ENCODE measurements around the gene TYMP. TPM values are rescaled to one million over a fixed set of nuclear protein-coding genes. Genes with fewer than 3 reads are reported as not detected.
A peak's percentile ranks its signal among the peaks of the same experiment; 100 is the strongest.
"Not testable (repeated sequence)": the region's sequence is repeated elsewhere in the genome, so short reads cannot be mapped to it uniquely, and the experiment has no call there.

The TYMP gene
- total RNA-seq, 1 donor: 20.5 TPM

- DNase-seq (ENCODE audit: low read depth in 2 of 3, low spot score in 2 of 3): no peak
Observed at GRCh38 chr22:50525858-50526107, 4.0 kb downstream of the TYMP start.

GRCh38 chr22:50525104-50525857 lies 4.5 kb downstream of the TYMP start, which contains the start of gene SCO2:
TSS of gene SCO2 (minus strand) at chr22:50525598. CDS start at chr22:50524411, 1,187 bp downstream.
- DNase-seq (ENCODE audit: low read depth in 2 of 3, low spot score in 2 of 3): peak; percentile 96 to 99 (median 98)

GRCh38 chr22:50524676-50525103 lies 5.1 kb downstream of the TYMP start:
- peak in 1 of 3 donors; percentile 8 for DNase-seq (ENCODE audit: low read depth in 2 of 3, low spot score in 2 of 3)

DNA sequence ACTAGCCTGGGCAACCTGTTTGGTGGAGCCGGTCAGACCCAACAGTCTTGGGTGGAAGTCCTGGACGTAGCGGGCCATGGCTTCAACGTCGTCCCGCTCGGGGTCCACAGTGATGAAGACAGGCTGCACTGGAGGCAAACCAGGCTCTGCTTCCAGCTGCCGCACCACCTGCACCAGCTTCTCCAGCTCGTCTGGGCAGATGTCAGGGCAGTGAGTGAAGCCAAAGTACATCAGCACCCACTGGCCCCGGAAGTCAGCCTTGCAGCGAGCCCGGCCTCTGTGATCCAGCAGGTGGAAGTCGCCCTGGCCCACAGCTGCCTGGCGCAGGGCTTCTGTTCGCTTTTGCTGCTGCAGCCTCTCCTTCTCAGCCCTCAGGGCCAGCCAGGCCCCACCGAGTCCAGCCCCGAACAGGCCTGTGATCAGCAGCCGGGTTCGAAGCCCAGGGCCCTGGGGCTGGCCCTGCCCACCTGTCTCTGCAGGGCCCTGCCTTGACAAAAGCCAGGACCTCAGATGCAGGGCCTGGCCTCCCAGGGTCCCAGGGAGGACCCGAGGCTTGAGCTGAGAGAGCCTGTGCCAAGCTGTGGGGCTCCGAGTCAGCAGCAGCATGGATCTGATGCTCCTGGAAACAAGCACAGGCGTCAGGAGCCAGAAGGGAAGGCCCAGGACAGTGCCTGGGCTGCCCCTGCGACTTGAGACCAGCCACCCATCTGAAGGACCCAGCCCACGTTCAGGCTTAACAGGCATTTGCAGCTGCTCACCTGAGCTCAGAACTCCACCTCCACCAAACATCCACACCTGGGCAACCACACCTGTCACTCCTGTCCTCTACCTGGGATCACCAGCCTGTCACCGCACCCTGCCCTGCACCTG lies 5.8 kb downstream of the TYMP start:
- no peak for DNase-seq (ENCODE audit: low read depth in 2 of 3, low spot score in 2 of 3)

DNA sequence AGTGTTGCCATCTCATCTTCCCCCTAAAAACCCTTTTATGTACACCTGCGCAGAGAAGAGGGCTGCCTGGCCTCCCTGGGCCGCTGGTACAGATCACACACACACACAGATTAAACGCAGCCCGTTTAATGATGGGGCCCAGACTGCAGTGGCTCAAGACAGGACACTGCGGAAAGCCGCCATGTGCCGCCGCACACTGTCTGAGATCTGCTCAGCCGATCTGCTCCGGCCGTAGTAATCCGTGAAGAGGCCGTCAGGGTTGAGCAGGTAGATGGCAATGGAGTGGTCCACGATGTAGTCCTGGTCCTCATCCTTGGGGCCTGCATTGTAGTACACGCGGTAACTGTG lies 6.4 kb downstream of the TYMP start:
- DNase-seq (ENCODE audit: low read depth in 2 of 3, low spot score in 2 of 3): no peak

DNA sequence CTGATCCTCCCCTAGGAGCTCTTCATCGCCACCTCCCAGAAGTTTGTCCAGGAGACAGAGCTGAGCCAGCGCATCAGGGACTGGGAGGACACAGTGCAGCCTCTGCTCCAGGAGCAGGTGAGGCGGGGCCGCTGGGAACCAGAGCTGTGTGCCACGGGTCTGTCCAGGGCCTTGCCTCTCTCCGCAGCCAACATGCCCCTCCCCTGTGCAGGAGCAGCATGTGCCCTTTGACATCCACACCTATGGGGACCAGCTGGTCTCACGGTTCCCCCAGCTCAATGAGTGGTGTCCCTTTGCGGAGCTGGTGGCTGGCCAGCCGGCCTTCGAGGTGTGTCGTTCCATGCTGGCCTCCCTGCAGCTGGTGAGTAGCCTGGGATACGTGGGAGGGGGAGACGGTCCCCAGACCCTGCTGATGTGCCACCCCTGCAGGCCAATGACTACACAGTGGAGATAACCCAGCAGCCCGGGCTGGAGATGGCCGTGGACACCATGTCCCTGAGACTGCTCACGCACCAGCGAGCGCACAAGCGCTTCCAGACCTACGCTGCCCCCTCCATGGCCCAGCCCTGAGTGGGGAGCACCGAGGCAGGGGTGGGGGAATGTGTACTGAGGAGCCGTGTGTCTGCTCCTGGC lies 6.9 kb downstream of the TYMP start:
- DNase-seq (ENCODE audit: low read depth in 2 of 3, low spot score in 2 of 3): no peak

- no peak for DNase-seq (ENCODE audit: low read depth in 2 of 3, low spot score in 2 of 3)
Observed at GRCh38 chr22:50522208-50522805, 7.5 kb downstream of the TYMP start.

GRCh38 chr22:50521710-50522109 lies 8.1 kb downstream of the TYMP start:
- DNase-seq (ENCODE audit: low read depth in 2 of 3, low spot score in 2 of 3): no peak

DNA sequence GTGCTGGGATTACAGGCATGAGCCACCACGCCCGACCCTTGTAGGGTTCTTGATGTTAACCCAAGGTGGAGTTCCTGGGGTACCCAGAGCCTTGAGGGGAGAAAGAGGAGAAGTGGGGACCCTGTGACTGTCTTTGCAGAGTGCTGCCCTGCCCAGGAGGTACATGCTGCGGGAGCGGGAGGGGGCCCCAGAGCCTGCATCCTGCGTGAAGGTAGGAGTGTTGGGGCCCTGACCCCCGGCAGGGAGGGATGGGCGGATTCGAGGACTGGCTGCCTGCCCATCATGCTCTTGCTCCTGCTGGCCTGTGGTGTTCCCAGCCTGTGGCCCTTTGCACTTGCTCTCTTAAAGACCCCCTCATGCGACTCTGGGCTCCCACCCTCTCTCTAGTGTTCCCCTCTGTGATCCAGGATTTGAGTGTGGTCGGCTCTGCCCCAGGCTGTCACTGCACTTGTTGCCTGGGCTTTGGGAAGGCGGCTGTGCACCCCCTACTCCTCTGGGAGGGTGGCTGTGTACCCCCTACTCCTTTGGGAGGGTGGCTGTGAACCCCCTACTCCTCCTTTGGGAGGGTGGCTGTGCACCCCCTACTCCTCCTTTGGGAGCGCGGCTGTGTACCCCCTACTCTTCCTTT lies 8.9 kb downstream of the TYMP start:
- DNase-seq (ENCODE audit: low read depth in 2 of 3, low spot score in 2 of 3): no peak

DNA sequence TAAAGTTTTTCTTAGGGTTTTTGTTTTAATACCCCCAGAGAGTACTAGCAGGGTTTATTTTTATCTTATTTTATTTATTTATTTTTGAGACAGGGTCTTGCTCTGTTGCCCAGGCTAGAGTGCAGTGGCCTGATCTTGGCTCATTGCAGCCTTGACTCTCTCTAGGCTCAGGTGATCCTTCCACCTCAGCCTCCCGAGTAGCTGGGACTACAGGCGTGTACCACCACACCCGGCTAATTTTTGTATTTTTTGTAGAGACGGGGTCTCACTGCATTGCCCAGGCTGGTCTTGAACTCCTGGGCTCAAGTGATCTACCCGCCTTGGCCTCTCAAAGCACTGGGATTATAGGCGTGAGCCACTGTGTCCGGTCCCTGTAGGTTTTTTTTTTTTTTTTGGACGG lies 9.6 kb downstream of the TYMP start:
- not testable (repeated sequence) for DNase-seq (ENCODE audit: low read depth in 2 of 3, low spot score in 2 of 3)

- DNase-seq (ENCODE audit: low read depth in 2 of 3, low spot score in 2 of 3): no peak
Observed at GRCh38 chr22:50519151-50519550, 10.7 kb downstream of the TYMP start.

DNA sequence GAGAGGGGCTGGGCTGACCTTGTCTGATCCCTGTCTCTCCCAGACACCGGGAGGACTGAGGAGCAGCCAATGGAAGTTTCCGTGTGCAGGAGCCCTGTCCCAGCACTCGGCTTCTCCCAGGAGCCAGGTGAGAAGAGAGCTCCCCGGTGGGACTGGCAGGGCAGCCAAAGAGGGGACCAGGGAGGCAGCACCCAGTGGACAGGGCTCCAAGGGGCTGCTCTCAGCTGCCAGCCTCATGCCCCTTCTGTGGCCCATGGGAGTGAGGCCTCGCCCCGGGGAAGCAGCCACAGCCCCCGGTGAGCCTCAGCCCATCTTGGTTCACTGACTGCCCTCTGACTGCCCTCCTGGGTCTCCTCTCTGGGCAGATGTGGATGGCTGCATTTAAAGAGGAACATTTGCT lies 11.2 kb downstream of the TYMP start:
- DNase-seq (ENCODE audit: low read depth in 2 of 3, low spot score in 2 of 3): no peak

DNA sequence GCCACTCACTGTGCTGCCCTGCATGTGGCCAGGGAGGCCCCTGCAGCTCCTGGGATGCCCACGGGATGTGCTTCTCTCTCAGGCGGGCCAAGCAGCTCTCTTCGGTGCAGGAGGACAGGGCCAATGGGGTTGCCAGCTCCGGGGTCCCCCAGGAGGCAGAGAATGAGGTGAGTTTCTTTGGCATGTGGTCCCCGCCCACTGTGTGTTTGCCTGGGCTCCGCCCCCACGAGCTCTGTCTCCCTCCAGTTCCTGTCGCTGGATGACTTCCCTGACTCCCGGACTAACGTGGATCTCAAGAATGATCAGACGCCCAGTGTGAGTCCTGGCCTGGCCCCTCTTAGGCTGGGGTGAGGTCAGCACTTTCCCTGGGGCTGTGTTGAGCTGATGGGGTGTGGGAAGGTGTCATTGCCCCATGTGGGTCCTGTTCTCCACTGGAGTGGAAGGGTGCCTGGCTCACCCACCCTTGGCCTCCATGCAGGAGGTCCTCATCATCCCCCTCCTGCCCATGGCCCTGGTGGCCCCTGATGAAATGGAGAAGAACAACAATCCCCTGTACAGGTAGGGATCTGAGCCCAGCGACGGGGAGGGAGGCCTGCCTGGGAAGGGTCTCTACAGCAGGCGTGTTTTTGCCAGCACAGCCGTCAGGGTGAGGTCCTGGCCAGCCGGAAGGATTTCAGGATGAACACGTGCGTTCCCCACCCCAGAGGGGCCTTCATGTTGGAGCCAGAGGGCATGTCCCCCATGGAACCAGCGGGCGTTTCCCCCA lies 12.1 kb downstream of the TYMP start:
- no peak for DNase-seq (ENCODE audit: low read depth in 2 of 3, low spot score in 2 of 3)

GRCh38 chr22:50516891-50517290 lies 12.9 kb downstream of the TYMP start:
- no peak for DNase-seq (ENCODE audit: low read depth in 2 of 3, low spot score in 2 of 3)

DNA sequence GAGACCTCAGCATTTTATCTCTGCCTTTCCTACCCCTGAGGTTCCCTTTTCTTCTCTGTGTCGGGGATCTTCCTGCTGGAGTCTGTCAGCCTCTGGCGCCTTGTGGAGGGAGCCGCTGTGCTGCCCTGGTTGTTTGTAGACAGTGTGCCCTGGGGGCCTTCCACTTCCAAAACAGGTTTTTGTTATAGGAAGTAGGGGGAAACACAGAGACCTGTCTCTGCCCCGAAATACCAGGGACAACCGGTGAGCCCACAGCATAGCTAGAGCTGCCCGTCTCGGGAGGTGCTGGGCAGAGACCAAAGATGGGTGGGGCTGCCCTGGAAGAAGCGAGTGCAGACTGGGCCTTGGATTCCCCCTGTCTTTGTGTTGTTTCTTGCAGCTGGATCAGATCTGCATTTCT lies 13.7 kb downstream of the TYMP start:
- DNase-seq (ENCODE audit: low read depth in 2 of 3, low spot score in 2 of 3): no peak

- no peak for DNase-seq (ENCODE audit: low read depth in 2 of 3, low spot score in 2 of 3)
Observed at GRCh38 chr22:50513175-50513574, 16.6 kb downstream of the TYMP start.

GRCh38 chr22:50508897-50509296 lies 20.9 kb downstream of the TYMP start:
- no peak for DNase-seq (ENCODE audit: low read depth in 2 of 3, low spot score in 2 of 3)

- peak; percentile 98 to 99 (median 99) for DNase-seq (ENCODE audit: low read depth in 2 of 3, low spot score in 2 of 3)
Observed at GRCh38 chr22:50507991-50508884, 21.6 kb downstream of the TYMP start, which contains the start of gene NCAPH2. TSS of gene NCAPH2 (plus strand) at chr22:50508224. CDS start at chr22:50508338, 114 bp downstream.

DNA sequence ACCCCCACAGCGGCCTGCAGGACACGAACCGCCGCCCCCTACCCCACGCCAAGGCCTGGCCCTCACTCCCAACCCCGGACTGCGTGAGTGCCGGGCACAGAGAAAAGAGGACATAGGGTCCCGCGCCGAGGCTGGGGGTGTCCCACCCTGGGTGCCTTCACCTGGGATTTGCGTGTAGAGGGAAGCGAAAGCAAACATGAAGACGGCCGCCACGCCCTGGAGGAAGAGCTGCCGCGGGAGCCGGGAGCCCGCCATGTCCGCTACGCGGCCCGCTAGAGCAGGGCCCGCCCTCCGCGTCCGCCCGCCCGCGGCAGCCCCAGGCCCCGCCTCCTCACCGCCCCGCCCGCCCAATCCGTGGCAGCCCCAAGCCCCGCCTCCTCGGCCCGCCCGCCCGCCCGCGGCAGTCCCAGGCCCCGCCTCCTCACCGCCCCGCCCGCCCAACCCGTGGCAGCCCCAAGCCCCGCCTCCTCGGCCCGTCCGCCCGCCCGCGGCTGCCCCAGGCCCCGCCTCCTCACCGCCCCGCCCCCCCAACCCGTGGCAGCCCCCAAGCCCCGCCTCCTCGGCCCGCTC lies 22.3 kb downstream of the TYMP start, which contains the start of gene LMF2:
LMF2 (minus strand) TSS at position 282 of the 570 bp plus-strand sequence; CDS start at position 255, 27 bp downstream.
- DNase-seq (ENCODE audit: low read depth in 2 of 3, low spot score in 2 of 3): no peak

Measured in hematopoietic multipotent progenitor cell (in vitro differentiated cells).